Fibroblast of mammary gland (primary cell): ENCODE results near the gene VASH2.
"Not testable (repeated sequence)": the region's sequence is repeated elsewhere in the genome, so short reads cannot be mapped to it uniquely, and the experiment has no call there.

ENCODE experiments used
- DNase-seq: peaks from one replicate; pipeline ENCODE4 v3.0.0-alpha.2; 2010; ENCODE audit warnings: low read depth
- H3K4me3 ChIP-seq: 2 replicates; pipeline ENCODE4 v1.5.1; 2011; ENCODE audit warnings: low read depth, mild to moderate bottlenecking, low read length, moderate library complexity; ENCODE audit not compliant: control insufficient read depth
- CTCF ChIP-seq: conservative IDR thresholded peaks from 2 replicates; pipeline ENCODE4 v1.5.1; 2011; ENCODE audit warnings: low read depth, low read length, inconsistent platforms; ENCODE audit not compliant: control insufficient read depth, insufficient read depth

VASH2 gene

DNA sequence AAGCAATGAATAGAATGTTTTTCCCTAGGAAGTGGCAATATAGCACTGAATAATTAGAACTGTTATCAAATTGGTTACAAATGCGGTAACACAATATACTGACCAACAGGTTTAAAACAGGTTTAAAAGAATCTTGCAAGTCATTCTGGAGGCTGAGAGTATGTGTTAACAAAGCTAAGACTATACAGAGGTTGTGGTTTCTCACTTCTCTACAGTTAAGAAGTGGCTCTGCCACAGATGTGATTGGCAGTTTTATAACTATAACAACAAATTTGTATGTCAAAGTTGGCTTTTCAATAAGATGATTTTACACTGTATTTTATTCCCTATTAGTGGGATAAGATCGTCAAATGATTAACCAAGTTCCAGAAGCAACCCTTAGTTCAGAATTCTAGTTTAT lies 58.2 kb downstream of the VASH2 start:
- DNase-seq = no peak
- H3K4me3 ChIP-seq = no peak overlapping the region
- TF ChIP-seq CTCF = no peak

GRCh38 chr1:213014642-213015041 lies 64.3 kb downstream of the VASH2 start:
- DNase-seq = peak; percentile 28
- TF ChIP-seq CTCF = no peak
- H3K4me3 ChIP-seq = peak overlapping the region; percentile 88

DNA sequence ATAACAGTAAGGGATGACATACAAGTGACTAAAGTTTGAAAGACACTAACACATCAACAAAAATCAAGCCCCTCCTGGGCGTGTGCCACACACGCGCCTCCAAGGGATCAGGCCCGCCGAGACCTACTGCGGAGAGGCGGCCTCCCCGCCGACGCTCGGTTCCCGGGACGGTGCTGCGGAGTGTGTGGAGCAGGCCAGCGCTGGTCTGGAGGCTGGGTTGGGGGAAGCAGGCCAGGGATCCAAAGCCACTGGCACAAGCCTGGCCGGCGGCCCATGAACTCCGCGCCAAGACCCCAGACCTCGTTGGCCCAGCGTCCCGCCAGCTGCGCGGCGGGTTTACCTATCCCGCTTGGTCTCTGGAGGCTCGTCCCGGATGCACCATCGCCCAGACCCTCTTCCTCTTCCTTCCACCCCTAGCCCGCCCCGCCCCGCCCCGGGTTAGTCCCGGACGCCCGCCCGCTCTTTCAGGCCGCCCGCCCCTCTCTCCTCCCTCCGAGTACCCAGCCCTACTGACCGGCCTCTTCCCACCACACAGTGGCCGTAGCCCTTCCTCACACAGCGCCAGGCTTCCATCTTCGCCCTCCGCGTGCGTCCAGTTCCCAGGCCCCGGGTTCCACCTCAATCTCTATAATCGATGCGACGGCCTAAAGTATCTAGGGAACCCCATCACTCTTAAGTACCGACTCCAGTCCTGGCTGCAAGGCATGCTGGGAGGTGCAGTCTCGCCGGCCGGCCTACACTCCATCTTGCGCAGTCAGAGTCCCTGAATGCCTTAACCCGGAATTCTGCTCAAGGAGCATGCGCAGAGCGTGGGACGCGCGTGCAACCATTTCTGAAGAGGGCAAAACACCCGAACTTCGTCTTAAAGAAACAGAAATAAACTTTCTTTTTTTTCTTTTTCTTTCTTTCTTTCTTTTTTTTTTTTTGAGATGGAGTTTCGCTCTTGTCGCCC lies 65.0 kb downstream of the VASH2 start, which contains the start of gene ANGEL2:
TSS of gene ANGEL2 (minus strand) at position 769 of the 952 bp plus-strand sequence. CDS start at position 573, 196 bp downstream.
- H3K4me3 ChIP-seq = peak within 1 kb of the TSS; percentile 88
- peak; percentile 97 for DNase-seq
- no peak for TF ChIP-seq CTCF

DNA sequence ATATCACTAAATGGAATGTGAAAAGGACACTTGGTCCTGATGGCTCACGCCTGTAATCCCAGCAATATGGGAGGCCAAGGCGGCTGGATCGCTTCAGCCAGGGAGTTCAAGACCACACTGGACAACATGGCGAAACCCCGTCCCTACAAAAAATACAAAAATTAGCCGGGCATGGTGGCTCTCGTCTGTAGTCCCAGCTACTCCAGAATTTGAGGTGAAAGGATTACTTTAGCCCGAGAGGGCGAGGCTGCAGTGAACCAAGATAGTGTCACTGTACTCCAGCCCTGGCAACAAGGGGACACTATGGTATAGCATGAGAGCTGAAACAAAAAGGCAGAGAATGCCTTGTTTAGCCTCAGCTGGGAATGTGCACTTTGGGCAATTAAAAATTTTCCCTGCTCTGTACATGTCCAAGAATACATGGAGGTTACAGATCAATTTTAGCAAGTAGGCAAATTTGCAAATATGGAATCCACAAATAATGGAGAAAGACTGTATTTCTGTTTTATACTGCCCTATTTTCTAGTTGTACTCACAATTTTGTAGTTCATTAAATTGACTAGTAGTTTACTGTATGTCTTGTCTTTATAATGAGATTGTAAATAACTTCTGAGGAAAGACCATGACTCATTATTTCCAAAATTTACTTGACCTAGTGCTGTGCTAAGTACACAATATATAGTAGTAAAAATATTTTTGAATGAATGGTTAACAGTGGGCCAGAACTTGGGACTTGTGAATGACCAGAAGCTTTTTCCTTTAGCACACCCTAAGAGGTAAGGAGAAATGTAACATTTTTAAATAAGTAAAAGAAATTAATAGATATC lies 67.3 kb downstream of the VASH2 start:
- no peak for DNase-seq
- TF ChIP-seq CTCF = no peak
- no peak overlapping the region for H3K4me3 ChIP-seq

DNA sequence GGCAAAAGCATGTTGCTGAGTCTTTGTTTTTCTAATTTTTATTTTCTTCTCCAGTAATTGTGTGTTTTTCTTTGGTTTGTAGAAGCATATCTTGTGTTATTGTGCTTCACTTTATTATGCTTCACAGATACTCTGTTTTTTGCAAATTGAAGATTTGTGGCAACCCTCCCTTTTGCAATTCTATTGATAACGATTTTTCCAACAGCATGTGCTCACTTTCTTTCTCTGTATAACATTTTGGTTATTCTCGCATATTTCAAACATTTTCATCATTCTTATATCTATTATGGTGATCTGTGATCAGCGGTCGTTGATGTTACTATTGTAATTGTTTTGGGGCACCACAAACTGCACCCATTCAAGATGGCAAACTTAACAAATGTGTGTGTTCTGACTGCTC lies 69.1 kb downstream of the VASH2 start:
- no peak for TF ChIP-seq CTCF
- H3K4me3 ChIP-seq = no peak overlapping the region
- no peak for DNase-seq

DNA sequence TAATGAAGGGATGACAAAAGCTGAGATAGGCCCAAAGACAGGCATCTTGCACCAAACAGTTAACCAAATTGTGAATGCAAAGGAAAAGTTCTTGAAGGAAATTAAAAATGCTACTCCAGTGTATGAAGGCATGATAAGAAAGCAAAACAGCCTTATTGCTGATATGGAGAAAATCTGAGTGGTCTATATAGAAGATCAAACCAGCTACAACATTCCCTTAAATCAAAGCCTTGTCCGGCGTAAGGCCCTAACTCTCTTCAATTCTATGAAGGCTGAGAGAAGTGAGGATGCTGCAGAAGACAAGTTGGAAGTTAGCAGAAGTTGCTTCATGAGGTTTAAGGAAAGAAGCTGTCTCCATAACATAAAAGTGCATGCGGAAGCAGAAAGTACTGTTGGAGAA lies 69.7 kb downstream of the VASH2 start:
- no peak for TF ChIP-seq CTCF
- no peak overlapping the region for H3K4me3 ChIP-seq
- no peak for DNase-seq

DNA sequence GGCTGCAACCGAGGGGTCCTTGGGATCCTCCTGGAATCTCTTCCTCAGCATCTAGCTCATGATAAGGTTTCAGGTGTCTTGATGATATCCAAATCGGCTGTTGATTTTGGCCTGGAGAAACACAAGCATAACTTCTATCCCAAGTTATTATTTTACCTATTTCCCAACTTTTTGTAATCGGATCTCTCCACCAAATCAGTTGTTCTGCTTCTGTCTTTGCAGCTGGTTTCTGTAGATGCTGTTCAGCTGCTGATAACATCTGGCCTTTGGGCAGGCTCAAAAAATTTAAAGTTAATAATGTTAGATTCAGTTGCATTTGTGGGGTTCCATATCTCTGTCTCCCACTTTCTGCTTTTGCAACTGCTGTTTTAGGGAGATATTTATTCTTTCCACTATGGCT lies 76.7 kb downstream of the VASH2 start:
- H3K4me3 ChIP-seq = not testable (repeated sequence)

More for the DNA sequence above, 76.7 kb downstream of the VASH2 start:
- DNase-seq = not testable (repeated sequence)
